ENCODE measurements around the gene SLC30A10. TPM values are rescaled to one million over a fixed set of nuclear protein-coding genes. Genes with fewer than 3 reads are reported as not detected.

Gene SLC30A10
- total RNA-seq, 1 experiment from 2014 or later: 0.09 TPM

Other genes with a start within 250 kb of the SLC30A10 start
- gene EPRS1, start 117.9 kb upstream of the SLC30A10 start, total RNA-seq (2021): 121 and 128 TPM in 2 replicates
- gene BPNT1, start 161.2 kb upstream of the SLC30A10 start, total RNA-seq (2021): 13.6 TPM in 2 replicates
- 72.9 and 73.5 TPM in 2 replicates for gene IARS2, start 165.6 kb upstream of the SLC30A10 start, total RNA-seq (2021)